GM18517 (cell line): ENCODE measurements around the gene RANBP1.

Experiments used
- ATAC-seq: cut with Tn5 transposase; IDR thresholded peaks from one replicate; pipeline ENCODE4 v1.9.1; 2021; ENCODE audit warnings: mild to moderate bottlenecking, moderate library complexity; ENCODE audit not compliant: unreplicated experiment

Gene RANBP1

GRCh38 chr22:20135806-20136602 is 20.1 kb downstream of the RANBP1 start:
- no peak for ATAC-seq

GRCh38 chr22:20136603-20136873 is 20.6 kb downstream of the RANBP1 start:
- no peak for ATAC-seq

- no peak for ATAC-seq
Observed at GRCh38 chr22:20137113-20137512, 21.2 kb downstream of the RANBP1 start.

GRCh38 chr22:20137671-20138416 is 21.9 kb downstream of the RANBP1 start:
- ATAC-seq, result no peak

GRCh38 chr22:20138417-20138738 is 22.5 kb downstream of the RANBP1 start:
- no peak for ATAC-seq

- no peak for ATAC-seq
Observed at GRCh38 chr22:20138868-20139267, 23.0 kb downstream of the RANBP1 start.

GRCh38 chr22:20139391-20140106 is 23.6 kb downstream of the RANBP1 start:
- ATAC-seq, result no peak

GRCh38 chr22:20140107-20140445 is 24.2 kb downstream of the RANBP1 start:
- ATAC-seq, result no peak

GRCh38 chr22:20140521-20140964 is 24.6 kb downstream of the RANBP1 start:
- no peak for ATAC-seq

- ATAC-seq, result no peak
Observed at GRCh38 chr22:20141186-20142077, 25.5 kb downstream of the RANBP1 start.

GRCh38 chr22:20142711-20143621 is 27.1 kb downstream of the RANBP1 start:
- ATAC-seq, result no peak

GRCh38 chr22:20143883-20144665 is 28.2 kb downstream of the RANBP1 start:
- ATAC-seq, result no peak

GRCh38 chr22:20145206-20145831 is 29.4 kb downstream of the RANBP1 start:
- ATAC-seq, result no peak

- ATAC-seq, result no peak
Observed at GRCh38 chr22:20145832-20146223, 29.9 kb downstream of the RANBP1 start.

GRCh38 chr22:20146777-20147176 is 30.9 kb downstream of the RANBP1 start:
- ATAC-seq, result no peak

GRCh38 chr22:20147237-20147988 is 31.5 kb downstream of the RANBP1 start:
- no peak for ATAC-seq

GRCh38 chr22:20148414-20148813 is 32.5 kb downstream of the RANBP1 start:
- ATAC-seq, result no peak
